Heart left ventricle (tissue), 16 donors: ENCODE data around the gene PRXL2B. TPM values are rescaled to one million over a fixed set of nuclear protein-coding genes. Genes with fewer than 3 reads are reported as not detected.

Experiments
- ATAC-seq, 4 donors: fragments of 200-7000 bp; cut with Tn5 transposase; one replicate each; pipeline ENCODE4 v1.9.1; 2020 to 2022; ENCODE audit warnings: moderate library complexity in 4 of 4, mild to moderate bottlenecking in 3 of 4, moderate number of reproducible peaks in 1 of 4
- DNase-seq, 5 donors: peaks; one replicate each; pipeline ENCODE4 v3.0.0-alpha.2; 2020
- H3K27ac ChIP-seq, 12 donors: fragments of 200-600 bp; sonication (generic) in 4 of 12; one replicate each; pipeline versions ENCODE4 v1.5.0 to v1.8.0; 2016 to 2022; ENCODE audit warnings: mild to moderate bottlenecking in 2 of 12
- H3K27me3 ChIP-seq, 9 donors: fragments of 200-600 bp; sonication (generic) in 2 of 9; one replicate each; pipeline versions ENCODE4 v1.5.1 to v1.8.0; 2016 to 2022; ENCODE audit warnings: mild to moderate bottlenecking in 3 of 9
- H3K36me3 ChIP-seq, 9 donors: fragments of 200-600 bp; sonication (generic) in 2 of 9; one replicate each; pipeline versions ENCODE4 v1.5.0 to v1.8.0; 2018 to 2022; ENCODE audit warnings: mild to moderate bottlenecking in 2 of 9
- H3K4me1 ChIP-seq, 12 donors: fragments of 200-600 bp; sonication (generic) in 4 of 12; one replicate each; pipeline versions ENCODE4 v1.5.0 to v1.8.0; 2016 to 2022; ENCODE audit warnings: mild to moderate bottlenecking in 3 of 12
- H3K4me3 ChIP-seq, 12 donors: fragments of 200-600 bp; sonication (generic) in 4 of 12; one replicate each; pipeline versions ENCODE4 v1.5.0 to v1.8.0; 2017 to 2022; ENCODE audit warnings: mild to moderate bottlenecking in 9 of 12, moderate library complexity in 4 of 12
- H3K9me3 ChIP-seq, 12 donors: fragments of 200-600 bp; sonication (generic) in 4 of 12; one replicate each; pipeline versions ENCODE4 v1.5.0 to v1.8.0; 2016 to 2022; ENCODE audit warnings: mild to moderate bottlenecking in 1 of 12
- POLR2A ChIP-seq, 2 donors: fragments of 450-650 bp; IDR thresholded peaks; one replicate each; pipeline ENCODE4 v1.6.1; 2017; ENCODE audit warnings: antibody characterized with exemption in 2 of 2, mild to moderate bottlenecking in 2 of 2, moderate library complexity in 2 of 2
- WGBS, 4 donors: extraction: QIAGEN DNeasy Blood & Tissue Kit in 2 of 4; methylation state at CpG; one replicate each; pipeline versions ENCODE4 v1.1.5 to v1.1.7; 2013 to 2018; 5-methylcytosine and 5-hydroxymethylcytosine counted together
- intact Hi-C, 10 donors: fragments of 100-400 bp; cut with DNase I; formaldehyde crosslinking; loops; one replicate each; pipeline versions ENCODE4 v1.11.1 to v1.14.2; 2022
- polyA plus RNA-seq, 2 donors: library from polyadenylated mRNA; stranded (reverse); fragments of 200-250 nt; gene quantifications; one replicate each; pipeline ENCODE4 v1.2.3, GENCODE V29; 2013
- total RNA-seq, 9 donors: library from RNA; depleted of rRNA in 2 of 9; stranded (reverse); fragments of >200 nt in 2 of 9; fragmentation: NEBNext Ultra II Directional in 3 of 9; extraction: Animal tissue kit (Norgen Biotek cat#: 25700) in 3 of 9; gene quantifications; one replicate each; pipeline versions ENCODE4 v1.1.0 to v1.2.4, GENCODE V29; 2016 to 2023
- TF ChIP-seq, protein P1 (sequence below), 12 donors: fragments of 200-600 bp; sonication (generic) in 4 of 12; IDR thresholded peaks; one replicate each; pipeline versions ENCODE4 v1.5.0 to v1.8.0; 2018 to 2022; ENCODE audit warnings: antibody characterized with exemption in 12 of 12, mild to moderate bottlenecking in 5 of 12
- donor health status: ischemic (EF 13 %, LVEDD 7.1; RV severe dilation, severe dysfunction).
- donor health status: healthy with polysubstance abuse.
- donor health status: DM: no; HTN: yes; CAD: no.
- donor health status: DM: no; HTN: no; CAD: no.
- donor health status: ischemic (EF 25% LVEDD 6.9; RV normal size, moderate dysfunction).
- donor health status: ischemic (EF 25% LVEDD 5.7; RV mildly dilated, moderate dysfunction).
- donor health status: healthy.
- donor health status: DM: yes; HTN: yes; CAD: no.
- donor health status: ischemic (EF 35%, LVEDD 5.7; RV mildly dilated, moderate dysfunction).
- donor health status: nonischemic (EF 11% LVEDD 7.7; RV severe dilation, severe dysfunction).
- donor health status: DM: yes; HTN: yes; CAD: no.
- donor health status: PGD.
- donor health status: ischemic (EF 29% LVEDD 5.4; RV normal size, mild dysfunction).
- donor health status: nonischemic (EF 23%, LVEDD 6.1; RV moderate dilation, normal function).

Gene PRXL2B
- total and polyA plus RNA-seq, 11 donors, result 5.1 to 13.9 (median 7.9) TPM

DNA sequence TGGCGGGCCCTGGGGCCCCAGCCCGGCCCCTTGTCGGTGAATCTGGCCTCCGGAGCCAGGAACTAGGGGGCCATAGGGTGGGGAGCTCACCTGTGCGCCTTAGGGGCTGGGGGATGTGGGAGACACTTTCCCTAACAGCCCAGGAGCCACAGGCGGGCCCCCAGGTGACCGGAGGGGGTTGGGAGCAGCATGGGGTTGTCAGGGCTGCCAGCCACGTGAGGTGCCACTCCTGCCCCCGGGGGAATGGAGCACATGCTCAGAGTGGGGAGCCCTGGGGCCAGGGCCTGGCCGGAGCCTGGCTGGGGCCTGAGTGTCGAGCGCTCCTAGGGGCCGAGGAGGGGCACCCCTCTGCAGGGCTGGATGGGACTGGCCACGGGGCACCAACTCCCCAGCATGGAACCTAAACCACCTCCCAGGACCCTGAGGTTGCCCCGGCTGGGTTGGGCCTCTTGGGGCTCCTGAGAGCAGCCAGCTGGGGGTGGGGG, 19.9 kb downstream of the PRXL2B start:
- no peaks in the 10 kb centered on the region for H3K36me3 ChIP-seq
- no peak overlapping the region for H3K27ac ChIP-seq
- H3K27me3 ChIP-seq, result peaks cover 0 to 38% (median 4%) of the 10 kb centered on the region in 9 donors
- ATAC-seq (no peak), DNase-seq (peak in 2 of 5 donors; percentile 17 to 49)
- H3K9me3 ChIP-seq, result no peaks in the 10 kb centered on the region
- 79 to 85% (median 83%) methylated on average over 6 to 15 of the region's 15 CpGs for WGBS, 4 donors
- no peak overlapping the region for H3K4me3 ChIP-seq
- H3K4me1 ChIP-seq, result peaks cover 0 to 10% (median 2%) of the 10 kb centered on the region in 12 donors
- TF ChIP-seq, protein P1, sequence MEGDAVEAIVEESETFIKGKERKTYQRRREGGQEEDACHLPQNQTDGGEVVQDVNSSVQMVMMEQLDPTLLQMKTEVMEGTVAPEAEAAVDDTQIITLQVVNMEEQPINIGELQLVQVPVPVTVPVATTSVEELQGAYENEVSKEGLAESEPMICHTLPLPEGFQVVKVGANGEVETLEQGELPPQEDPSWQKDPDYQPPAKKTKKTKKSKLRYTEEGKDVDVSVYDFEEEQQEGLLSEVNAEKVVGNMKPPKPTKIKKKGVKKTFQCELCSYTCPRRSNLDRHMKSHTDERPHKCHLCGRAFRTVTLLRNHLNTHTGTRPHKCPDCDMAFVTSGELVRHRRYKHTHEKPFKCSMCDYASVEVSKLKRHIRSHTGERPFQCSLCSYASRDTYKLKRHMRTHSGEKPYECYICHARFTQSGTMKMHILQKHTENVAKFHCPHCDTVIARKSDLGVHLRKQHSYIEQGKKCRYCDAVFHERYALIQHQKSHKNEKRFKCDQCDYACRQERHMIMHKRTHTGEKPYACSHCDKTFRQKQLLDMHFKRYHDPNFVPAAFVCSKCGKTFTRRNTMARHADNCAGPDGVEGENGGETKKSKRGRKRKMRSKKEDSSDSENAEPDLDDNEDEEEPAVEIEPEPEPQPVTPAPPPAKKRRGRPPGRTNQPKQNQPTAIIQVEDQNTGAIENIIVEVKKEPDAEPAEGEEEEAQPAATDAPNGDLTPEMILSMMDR (IDR thresholded peaks at IDR 0.05), result no peak
- no peak for TF ChIP-seq POLR2A (IDR thresholded peaks at IDR 0.05)
- intact Hi-C loops, result no loop called here

DNA sequence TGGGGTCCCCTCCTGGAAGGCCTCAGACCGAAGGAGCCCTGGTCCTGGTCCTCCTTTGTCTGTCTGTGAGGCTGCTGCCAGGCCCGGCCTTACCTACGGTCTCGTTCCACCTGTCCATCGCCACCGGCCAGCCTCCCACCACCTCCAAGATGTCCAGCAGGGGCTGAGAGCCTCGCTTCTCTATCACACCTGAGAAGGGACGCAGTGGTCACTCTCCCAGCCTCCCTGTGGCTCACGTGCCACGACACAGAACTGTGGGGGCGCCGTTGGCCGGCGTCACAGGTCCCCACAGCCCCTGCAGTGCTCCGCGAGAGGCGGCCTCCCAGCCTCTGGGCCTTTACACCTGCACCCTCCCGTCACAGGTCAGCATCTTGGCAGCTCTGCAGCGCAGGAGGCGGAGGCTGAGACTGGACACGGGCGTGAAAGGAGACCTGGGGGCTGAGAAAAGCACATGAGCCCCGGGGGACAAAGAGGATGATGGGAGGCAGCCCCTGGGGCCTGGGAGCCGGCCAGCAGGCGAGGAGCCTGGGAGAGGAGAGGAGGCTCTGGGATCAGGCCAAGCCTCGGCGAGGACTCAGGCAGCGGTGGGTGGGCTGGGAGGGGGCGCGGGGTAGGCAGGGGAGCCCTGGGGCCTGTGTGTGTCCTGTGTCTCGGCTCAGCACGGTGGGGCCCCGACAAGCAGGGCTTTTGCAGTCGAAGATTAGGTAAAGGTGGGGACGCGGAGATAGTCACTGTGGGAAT, 20.5 kb downstream of the PRXL2B start:
- intact Hi-C loops, result no loop called here

DNA sequence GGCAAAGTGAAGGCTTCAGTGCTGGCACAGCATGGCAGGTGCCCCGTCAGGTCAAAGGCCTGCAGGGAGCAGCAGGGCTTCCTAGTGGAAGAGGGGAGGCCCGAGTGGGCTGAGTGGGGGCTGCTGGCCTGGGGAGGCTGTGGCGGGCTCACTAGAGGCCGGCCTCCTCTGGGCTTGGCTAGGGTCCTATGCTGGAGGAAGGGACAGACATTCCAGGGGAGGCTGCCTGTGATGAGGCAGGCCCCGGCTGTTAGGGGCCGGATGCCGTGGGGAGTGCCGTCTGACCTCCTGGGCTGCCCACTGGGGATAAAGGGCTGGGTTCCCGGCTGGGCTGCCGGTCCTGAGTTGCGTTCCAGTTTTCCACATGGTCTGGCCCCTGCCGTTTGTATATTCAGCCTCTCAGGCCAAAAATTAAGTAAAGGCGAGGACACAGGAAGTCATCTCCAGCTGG, 21.1 kb downstream of the PRXL2B start:
- intact Hi-C loops, result no loop called here
- ATAC-seq (peak; percentile 55 to 87 (median 64)), DNase-seq (peak in 3 of 5 donors; percentile 18 to 85 (median 72))
- Histone ChIP-seq H3K27ac (peak overlapping the region in 1 of 12 donors; percentile 43), H3K9me3 (no peaks in the 10 kb centered on the region), H3K4me3 (no peak overlapping the region), H3K27me3 (peaks cover 0 to 43% (median 4%) of the 10 kb centered on the region in 9 donors), H3K36me3 (no peaks in the 10 kb centered on the region), H3K4me1 (peaks cover 0 to 10% (median 2%) of the 10 kb centered on the region in 12 donors)
- WGBS, 4 donors, result 37 to 62% (median 52%) methylated on average over 9 to 13 of the region's 13 CpGs
- TF ChIP-seq, protein P1 (IDR thresholded peaks at IDR 0.05), result no peak
- TF ChIP-seq POLR2A (IDR thresholded peaks at IDR 0.05), result no peak

More for the DNA sequence above, 20.5 kb downstream of the PRXL2B start:
- Histone ChIP-seq H3K4me1 (peaks cover 0 to 10% (median 2%) of the 10 kb centered on the region in 12 donors), H3K27ac (peak overlapping the region in 1 of 12 donors; percentile 43), H3K27me3 (peaks cover 0 to 44% (median 4%) of the 10 kb centered on the region in 9 donors), H3K9me3 (no peaks in the 10 kb centered on the region), H3K4me3 (no peak overlapping the region), H3K36me3 (no peaks in the 10 kb centered on the region)
- no peak for ATAC-seq
- no peak for TF ChIP-seq POLR2A (IDR thresholded peaks at IDR 0.05)
- TF ChIP-seq, protein P1 (IDR thresholded peaks at IDR 0.05), result no peak
- DNase-seq, result peak in 3 of 5 donors; percentile 16 to 50 (median 27)
- 68 to 74% (median 71%) methylated on average over 25 to 36 of the region's 36 CpGs for WGBS, 4 donors

DNA sequence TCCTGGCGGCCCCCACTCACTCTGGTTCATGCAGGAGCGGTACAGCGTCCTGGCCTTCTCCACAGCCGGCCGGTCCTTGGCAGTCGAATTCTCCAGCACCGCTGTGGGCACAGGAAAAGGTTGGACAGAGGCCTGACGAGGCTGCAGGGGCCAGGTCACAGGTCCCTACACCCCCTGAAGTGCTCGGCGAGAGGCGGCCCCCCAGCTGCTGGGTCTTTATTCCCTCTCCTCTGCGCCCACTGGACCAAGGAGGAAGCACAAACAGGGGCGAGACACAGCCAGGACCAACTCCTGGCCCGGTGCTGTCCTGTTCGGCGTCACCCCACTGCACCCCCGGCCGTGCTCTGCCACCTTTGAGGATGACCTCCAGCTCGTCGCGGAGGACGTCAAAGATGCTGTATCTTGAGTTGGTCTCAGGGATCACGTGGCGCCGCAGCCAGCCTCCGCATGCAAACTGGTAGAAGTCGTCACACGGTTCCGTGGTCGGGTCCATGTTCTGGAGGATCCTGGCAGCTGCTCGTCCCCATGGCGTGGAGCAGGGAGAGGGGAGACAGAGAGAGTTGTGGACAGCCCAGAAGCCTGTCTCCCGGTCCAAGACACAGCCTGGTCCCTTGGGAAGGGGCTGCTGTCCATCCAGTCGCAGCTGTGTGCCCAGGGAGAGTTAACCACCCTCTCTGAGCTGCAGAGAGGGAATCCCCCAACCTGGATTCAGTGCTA, 22.9 kb downstream of the PRXL2B start:
- intact Hi-C loops, result no loop called here
- Histone ChIP-seq H3K9me3 (peaks cover 0 to 15% (median 8%) of the 10 kb centered on the region in 12 donors), H3K27ac (no peak overlapping the region), H3K27me3 (peaks cover 0 to 28% (median 0%) of the 10 kb centered on the region in 9 donors), H3K4me1 (peaks cover 0 to 10% (median 2%) of the 10 kb centered on the region in 12 donors), H3K4me3 (no peak overlapping the region), H3K36me3 (no peaks in the 10 kb centered on the region)
- no peak for ATAC-seq
- peak in 2 of 5 donors; percentile 23 to 50 for DNase-seq
- WGBS, 4 donors, result 83 to 86% (median 84%) methylated on average over 6 to 34 of the region's 34 CpGs
- TF ChIP-seq, protein P1 (IDR thresholded peaks at IDR 0.05), result no peak
- TF ChIP-seq POLR2A (IDR thresholded peaks at IDR 0.05), result no peak
